HepG2 (cell line): Measurements from ENCODE around the gene CKS2. TPM values are rescaled to one million over a fixed set of nuclear protein-coding genes. Genes with fewer than 3 reads are reported as not detected.

ENCODE experiments used
- ELF3 ChIP-seq: IDR thresholded peaks from 2 replicates; pipeline ENCODE4 v1.6.1; 2016; ENCODE audit warnings: missing genetic modification reagents, missing compliant biosample characterization
- FOXJ3 ChIP-seq: sonication (generic); formaldehyde crosslinking; IDR thresholded peaks from 2 replicates; pipeline ENCODE4 v1.4.0; 2020; ENCODE audit warnings: missing genetic modification reagents, mild to moderate bottlenecking, borderline replicate concordance
- GZF1 ChIP-seq: sonication (generic); formaldehyde crosslinking; IDR thresholded peaks from 2 replicates; pipeline ENCODE4 v1.5.1; 2020; ENCODE audit warnings: mild to moderate bottlenecking, missing genetic modification reagents
- HNF4G ChIP-seq, 2 experiments: sonication (generic) in 1 of 2; formaldehyde crosslinking in 1 of 2; IDR thresholded peaks; 2 replicates each; pipeline versions ENCODE4 v1.4.0 to v1.6.1; 2011 to 2020; ENCODE audit warnings: borderline replicate concordance in 2 of 2, low read depth in 2 of 2, mild to moderate bottlenecking in 2 of 2, low read length in 1 of 2, missing genetic modification reagents in 1 of 2, moderate library complexity in 1 of 2
- HNRNPUL1 ChIP-seq: fragments of 200-400 bp; formaldehyde crosslinking; IDR thresholded peaks from 2 replicates; pipeline ENCODE4 v1.6.1; 2017; ENCODE audit warnings: low read depth, mild to moderate bottlenecking, low read length, moderate library complexity
- MTA1 ChIP-seq: sonication (generic); formaldehyde crosslinking; IDR thresholded peaks from 2 replicates; pipeline ENCODE4 v1.4.0; 2020; ENCODE audit warnings: missing genetic modification reagents, mild to moderate bottlenecking, borderline replicate concordance
- NCOA2 ChIP-seq: sonication (generic); formaldehyde crosslinking; IDR thresholded peaks from 2 replicates; pipeline ENCODE4 v1.8.0; 2022; ENCODE audit warnings: inconsistent platforms
- NFIB ChIP-seq: sonication (generic); formaldehyde crosslinking; IDR thresholded peaks from 2 replicates; pipeline ENCODE4 v1.9.0; 2021; ENCODE audit warnings: missing genetic modification reagents, mild to moderate bottlenecking, borderline replicate concordance
- SALL2 ChIP-seq: sonication (generic); formaldehyde crosslinking; IDR thresholded peaks from 2 replicates; pipeline ENCODE4 v1.8.1; 2023; ENCODE audit warnings: mild to moderate bottlenecking, missing genetic modification reagents, inconsistent platforms
- SMARCC2 ChIP-seq: fragments of 450-650 bp; IDR thresholded peaks from 2 replicates; pipeline ENCODE4 v1.6.1; 2017; ENCODE audit warnings: antibody characterized with exemption, mild to moderate bottlenecking
- TBL1XR1 ChIP-seq: fragments of 150-350 bp; IDR thresholded peaks from 2 replicates; pipeline ENCODE4 v1.6.1; 2014; ENCODE audit warnings: borderline replicate concordance, low read length; ENCODE audit not compliant: partially characterized antibody
- ZNF235 ChIP-seq: sonication (generic); formaldehyde crosslinking; IDR thresholded peaks from 2 replicates; pipeline ENCODE4 v1.8.1; 2023; ENCODE audit warnings: mild to moderate bottlenecking, missing genetic modification reagents, borderline replicate concordance
- ZNF282 ChIP-seq: fragments of 450-650 bp; IDR thresholded peaks from 2 replicates; pipeline ENCODE4 v1.6.1; 2018; ENCODE audit not compliant: partially characterized antibody
- ZNF776 ChIP-seq: sonication (generic); formaldehyde crosslinking; IDR thresholded peaks from 2 replicates; pipeline ENCODE4 v1.4.0; 2020; ENCODE audit warnings: mild to moderate bottlenecking, missing genetic modification reagents
- polyA plus RNA-seq, 8 experiments: library from polyadenylated mRNA; depleted of rRNA in 3 of 8; stranded (reverse) in 7 of 8; unstranded in 1 of 8; fragments of >200 nt; fragmentation: Illumina TruSeq in 4 of 8; extraction: Trizol in 4 of 8; gene quantifications; 2 replicates each; pipeline versions ENCODE4 v1.2.1 to v1.2.3, GENCODE V29; 2011 to 2016; ENCODE audit warnings: low read depth in 4 of 8, missing spikeins in 1 of 8, mixed read lengths in 1 of 8; ENCODE audit not compliant: insufficient read depth in 1 of 8
- total RNA-seq, 5 experiments: library from RNA; depleted of rRNA; stranded (reverse); fragments of >200 nt; fragmentation: Illumina TruSeq; extraction: Trizol; gene quantifications; 2 replicates each; pipeline ENCODE4 v1.2.3, GENCODE V29; 2016; ENCODE audit warnings: low read depth in 1 of 5
- TF ChIP-seq, protein P1 (sequence below): sonication (generic); IDR thresholded peaks from 2 replicates; pipeline ENCODE4 v1.6.1; 2016; ENCODE audit warnings: low read depth, borderline replicate concordance
- TF ChIP-seq, protein P2 (sequence below): sonication (generic); formaldehyde crosslinking; IDR thresholded peaks from 2 replicates; pipeline ENCODE4 v1.5.0; 2020; ENCODE audit warnings: missing genetic modification reagents
- TF ChIP-seq, protein P3 (sequence below): sonication (generic); formaldehyde crosslinking; IDR thresholded peaks from 2 replicates; pipeline ENCODE4 v1.9.0; 2021; ENCODE audit warnings: missing genetic modification reagents, mild to moderate bottlenecking, borderline replicate concordance
- TF ChIP-seq, protein P4 (sequence below): sonication (generic); formaldehyde crosslinking; IDR thresholded peaks from 2 replicates; pipeline ENCODE4 v1.4.0; 2020; ENCODE audit warnings: missing genetic modification reagents
- TF ChIP-seq, protein P5 (sequence below): sonication (generic); formaldehyde crosslinking; IDR thresholded peaks from 2 replicates; pipeline ENCODE4 v1.5.0; 2020; ENCODE audit warnings: mild to moderate bottlenecking, missing genetic modification reagents, moderate library complexity
- TF ChIP-seq, protein P6 (sequence below), 2 experiments: sonication (generic) in 1 of 2; formaldehyde crosslinking in 1 of 2; IDR thresholded peaks; 2 replicates each; pipeline versions ENCODE4 v1.4.0 to v1.6.1; 2018 to 2020; ENCODE audit warnings: missing genetic modification reagents in 2 of 2, borderline replicate concordance in 1 of 2, low read depth in 1 of 2, mild to moderate bottlenecking in 1 of 2, missing biosample characterization in 1 of 2

The CKS2 gene
- total and polyA plus RNA-seq, 2 of the 13 experiments (the other 11 are each of a cell fraction or from before 2014, with no cell fraction given), result 251 to 317 TPM

DNA sequence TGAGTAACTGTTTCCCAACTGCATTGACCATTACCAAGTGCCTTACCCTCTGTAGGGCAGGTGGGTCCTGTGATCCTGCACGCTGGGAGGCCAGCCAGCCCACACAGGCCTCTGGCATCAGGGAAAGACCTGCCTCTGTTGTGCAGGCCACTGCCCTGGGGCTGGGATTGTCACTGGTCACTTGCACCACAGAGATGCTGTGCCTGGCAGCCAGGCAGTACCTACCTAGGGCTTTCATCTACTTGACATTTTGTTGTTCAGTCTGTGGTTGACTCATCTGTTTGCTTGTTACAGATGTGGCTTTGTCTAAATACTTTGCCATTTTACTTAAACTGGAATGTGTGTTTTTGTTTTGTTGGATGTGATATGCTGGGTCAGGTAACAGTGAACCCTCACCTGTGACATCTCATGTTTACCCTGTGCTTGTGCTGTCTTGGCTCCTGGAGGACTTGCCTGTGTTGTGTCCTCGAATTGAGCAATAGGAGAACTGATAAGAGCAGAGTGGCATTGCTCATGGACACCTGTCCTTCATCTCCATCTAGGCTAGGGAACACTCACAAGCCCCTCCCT is 40.1 kb downstream of the CKS2 start (continued):
- TF ChIP-seq, protein P1, sequence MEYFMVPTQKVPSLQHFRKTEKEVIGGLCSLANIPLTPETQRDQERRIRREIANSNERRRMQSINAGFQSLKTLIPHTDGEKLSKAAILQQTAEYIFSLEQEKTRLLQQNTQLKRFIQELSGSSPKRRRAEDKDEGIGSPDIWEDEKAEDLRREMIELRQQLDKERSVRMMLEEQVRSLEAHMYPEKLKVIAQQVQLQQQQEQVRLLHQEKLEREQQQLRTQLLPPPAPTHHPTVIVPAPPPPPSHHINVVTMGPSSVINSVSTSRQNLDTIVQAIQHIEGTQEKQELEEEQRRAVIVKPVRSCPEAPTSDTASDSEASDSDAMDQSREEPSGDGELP, result peak; percentile 79
- TF ChIP-seq ZNF282, result no peak
- TF ChIP-seq, protein P2, sequence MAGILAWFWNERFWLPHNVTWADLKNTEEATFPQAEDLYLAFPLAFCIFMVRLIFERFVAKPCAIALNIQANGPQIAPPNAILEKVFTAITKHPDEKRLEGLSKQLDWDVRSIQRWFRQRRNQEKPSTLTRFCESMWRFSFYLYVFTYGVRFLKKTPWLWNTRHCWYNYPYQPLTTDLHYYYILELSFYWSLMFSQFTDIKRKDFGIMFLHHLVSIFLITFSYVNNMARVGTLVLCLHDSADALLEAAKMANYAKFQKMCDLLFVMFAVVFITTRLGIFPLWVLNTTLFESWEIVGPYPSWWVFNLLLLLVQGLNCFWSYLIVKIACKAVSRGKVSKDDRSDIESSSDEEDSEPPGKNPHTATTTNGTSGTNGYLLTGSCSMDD, result no peak
- TF ChIP-seq GZF1 (CRISPR knock-in tag), result no peak
- TF ChIP-seq, protein P3, sequence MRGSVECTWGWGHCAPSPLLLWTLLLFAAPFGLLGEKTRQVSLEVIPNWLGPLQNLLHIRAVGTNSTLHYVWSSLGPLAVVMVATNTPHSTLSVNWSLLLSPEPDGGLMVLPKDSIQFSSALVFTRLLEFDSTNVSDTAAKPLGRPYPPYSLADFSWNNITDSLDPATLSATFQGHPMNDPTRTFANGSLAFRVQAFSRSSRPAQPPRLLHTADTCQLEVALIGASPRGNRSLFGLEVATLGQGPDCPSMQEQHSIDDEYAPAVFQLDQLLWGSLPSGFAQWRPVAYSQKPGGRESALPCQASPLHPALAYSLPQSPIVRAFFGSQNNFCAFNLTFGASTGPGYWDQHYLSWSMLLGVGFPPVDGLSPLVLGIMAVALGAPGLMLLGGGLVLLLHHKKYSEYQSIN (CRISPR knock-in tag), result no peak
- no peak for TF ChIP-seq HNF4G (IDR thresholded peaks at IDR 0.05; ENCODE audit: borderline replicate concordance, low read depth, low read length)
- TF ChIP-seq HNF4G (CRISPR knock-in tag; IDR thresholded peaks at IDR 0.05; ENCODE audit: borderline replicate concordance, low read depth), result peak; percentile 56; the same call in 1 of the 2 replicates
- TF ChIP-seq ZNF776 (CRISPR knock-in tag), result no peak
- TF ChIP-seq NFIB, result no peak
- TF ChIP-seq SALL2 (CRISPR knock-in tag), result no peak
- TF ChIP-seq TBL1XR1, result no peak
- peak; percentile 92; the same call in 1 of the 2 replicates for TF ChIP-seq FOXJ3 (CRISPR knock-in tag)
- TF ChIP-seq HNRNPUL1, result no peak
- peak; percentile 66 for TF ChIP-seq ELF3
- TF ChIP-seq, protein P4, sequence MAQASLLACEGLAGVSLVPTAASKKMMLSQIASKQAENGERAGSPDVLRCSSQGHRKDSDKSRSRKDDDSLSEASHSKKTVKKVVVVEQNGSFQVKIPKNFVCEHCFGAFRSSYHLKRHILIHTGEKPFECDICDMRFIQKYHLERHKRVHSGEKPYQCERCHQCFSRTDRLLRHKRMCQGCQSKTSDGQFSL (CRISPR knock-in tag), result no peak
- TF ChIP-seq, protein P5, sequence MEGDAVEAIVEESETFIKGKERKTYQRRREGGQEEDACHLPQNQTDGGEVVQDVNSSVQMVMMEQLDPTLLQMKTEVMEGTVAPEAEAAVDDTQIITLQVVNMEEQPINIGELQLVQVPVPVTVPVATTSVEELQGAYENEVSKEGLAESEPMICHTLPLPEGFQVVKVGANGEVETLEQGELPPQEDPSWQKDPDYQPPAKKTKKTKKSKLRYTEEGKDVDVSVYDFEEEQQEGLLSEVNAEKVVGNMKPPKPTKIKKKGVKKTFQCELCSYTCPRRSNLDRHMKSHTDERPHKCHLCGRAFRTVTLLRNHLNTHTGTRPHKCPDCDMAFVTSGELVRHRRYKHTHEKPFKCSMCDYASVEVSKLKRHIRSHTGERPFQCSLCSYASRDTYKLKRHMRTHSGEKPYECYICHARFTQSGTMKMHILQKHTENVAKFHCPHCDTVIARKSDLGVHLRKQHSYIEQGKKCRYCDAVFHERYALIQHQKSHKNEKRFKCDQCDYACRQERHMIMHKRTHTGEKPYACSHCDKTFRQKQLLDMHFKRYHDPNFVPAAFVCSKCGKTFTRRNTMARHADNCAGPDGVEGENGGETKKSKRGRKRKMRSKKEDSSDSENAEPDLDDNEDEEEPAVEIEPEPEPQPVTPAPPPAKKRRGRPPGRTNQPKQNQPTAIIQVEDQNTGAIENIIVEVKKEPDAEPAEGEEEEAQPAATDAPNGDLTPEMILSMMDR (CRISPR knock-in tag), result no peak
- TF ChIP-seq NCOA2 (CRISPR knock-in tag), result peak; percentile 85
- TF ChIP-seq SMARCC2, result no peak
- TF ChIP-seq, protein P6, sequence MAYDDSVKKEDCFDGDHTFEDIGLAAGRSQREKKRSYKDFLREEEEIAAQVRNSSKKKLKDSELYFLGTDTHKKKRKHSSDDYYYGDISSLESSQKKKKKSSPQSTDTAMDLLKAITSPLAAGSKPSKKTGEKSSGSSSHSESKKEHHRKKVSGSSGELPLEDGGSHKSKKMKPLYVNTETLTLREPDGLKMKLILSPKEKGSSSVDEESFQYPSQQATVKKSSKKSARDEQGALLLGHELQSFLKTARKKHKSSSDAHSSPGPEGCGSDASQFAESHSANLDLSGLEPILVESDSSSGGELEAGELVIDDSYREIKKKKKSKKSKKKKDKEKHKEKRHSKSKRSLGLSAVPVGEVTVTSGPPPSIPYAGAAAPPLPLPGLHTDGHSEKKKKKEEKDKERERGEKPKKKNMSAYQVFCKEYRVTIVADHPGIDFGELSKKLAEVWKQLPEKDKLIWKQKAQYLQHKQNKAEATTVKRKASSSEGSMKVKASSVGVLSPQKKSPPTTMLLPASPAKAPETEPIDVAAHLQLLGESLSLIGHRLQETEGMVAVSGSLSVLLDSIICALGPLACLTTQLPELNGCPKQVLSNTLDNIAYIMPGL (CRISPR knock-in tag; IDR thresholded peaks at IDR 0.05; ENCODE audit: borderline replicate concordance in 1 of 2, low read depth in 1 of 2), result no peak
- no peak for TF ChIP-seq ZNF235 (CRISPR knock-in tag)
- TF ChIP-seq MTA1 (CRISPR knock-in tag), result no peak
